Esophagus squamous epithelium (tissue), 5 donors: ENCODE measurements around the gene DUSP16. TPM values are rescaled to one million over a fixed set of nuclear protein-coding genes. Genes with fewer than 3 reads are reported as not detected.

Experiments
- DNase-seq: peaks from one replicate; lab custom pipeline; 2025; lab: John Stamatoyannopoulos, UW
- H3K27ac ChIP-seq, 4 donors: fragments of 200-600 bp; sonication (generic); one replicate each; pipeline ENCODE4 v1.5.1; 2016 to 2019; ENCODE audit warnings: mild to moderate bottlenecking in 1 of 4
- H3K27me3 ChIP-seq, 4 donors: fragments of 200-600 bp; sonication (generic); 1 replicate in 3 of 4; 2 replicates in 1 of 4; pipeline versions ENCODE4 v1.5.1 to v1.6.0; 2017 to 2021; ENCODE audit warnings: antibody characterized with exemption in 1 of 4
- H3K36me3 ChIP-seq, 3 donors: fragments of 200-600 bp; sonication (generic); one replicate each; pipeline ENCODE4 v1.5.1; 2016 to 2019
- H3K4me1 ChIP-seq, 3 donors: fragments of 200-600 bp; sonication (generic); one replicate each; pipeline ENCODE4 v1.5.1; 2017 to 2019
- H3K4me3 ChIP-seq, 4 donors: fragments of 200-600 bp; sonication (generic); 1 replicate in 3 of 4; 2 replicates in 1 of 4; pipeline ENCODE4 v1.5.1; 2016 to 2019; ENCODE audit warnings: mild to moderate bottlenecking in 2 of 4, moderate library complexity in 1 of 4
- H3K9me3 ChIP-seq, 3 donors: fragments of 200-600 bp; sonication (generic); one replicate each; pipeline ENCODE4 v1.5.1; 2016 to 2019
- POLR2A ChIP-seq, 4 donors: fragments of 450-650 bp; IDR thresholded peaks; one replicate each; pipeline ENCODE4 v1.6.1; 2017; ENCODE audit warnings: antibody characterized with exemption in 4 of 4, mild to moderate bottlenecking in 4 of 4, moderate library complexity in 3 of 4
- WGBS, 2 donors: methylation state at CpG; one replicate each; pipeline ENCODE4 v1.1.5; 2018; 5-methylcytosine and 5-hydroxymethylcytosine counted together
- intact Hi-C: fragments of 100-400 bp; cut with DNase I; formaldehyde crosslinking; loops from one replicate; pipeline ENCODE4 v1.15.0; 2022
- total RNA-seq, 4 donors: library from RNA; depleted of rRNA; stranded (reverse); fragments of >200 nt; gene quantifications; one replicate each; pipeline ENCODE4 v1.1.0, GENCODE V29; 2016
- TF ChIP-seq, protein P1 (sequence below), 6 experiments: fragments of 450-650 bp in 4 of 6; fragments of 200-600 bp in 2 of 6; sonication (generic) in 2 of 6; IDR thresholded peaks; one replicate each; pipeline ENCODE4 v1.5.1; 2016 to 2019; ENCODE audit warnings: antibody characterized with exemption in 6 of 6, mild to moderate bottlenecking in 4 of 6, moderate library complexity in 4 of 6
- donor health status: DM: yes; HTN: yes; CAD: no.

DUSP16 gene
- total RNA-seq, 4 donors from 2014 or later: 15.6 to 27.9 (median 16.5) TPM

DNA sequence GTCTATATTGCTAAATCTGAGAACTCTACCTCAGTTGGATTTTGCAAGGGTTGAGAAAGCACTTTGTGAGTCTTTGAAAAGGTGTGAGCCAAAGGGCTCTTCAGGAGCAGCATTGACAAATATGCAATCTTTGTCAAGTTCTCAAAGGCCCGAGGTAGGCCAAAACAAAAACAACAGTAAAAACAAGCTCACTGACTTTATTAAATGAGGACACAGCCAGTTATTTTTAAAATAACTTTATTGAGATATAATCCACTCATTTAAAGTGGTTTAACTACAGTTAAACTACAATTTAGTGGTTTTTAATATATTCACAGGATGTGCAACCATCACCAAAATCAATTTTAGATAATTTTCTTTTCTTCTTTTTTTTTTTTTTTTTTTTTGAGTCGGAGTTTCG is 47.0 kb upstream of the DUSP16 start:
- 91 to 97% methylated on average over 3 of the region's 3 CpGs for WGBS, 2 donors
- no peaks in the 10 kb centered on the region for H3K9me3 ChIP-seq
- intact Hi-C loops: loop anchor here (10.0 kb wide), 1 partner anchor 95 kb away; no protein-coding TSS in a partner anchor

DNA sequence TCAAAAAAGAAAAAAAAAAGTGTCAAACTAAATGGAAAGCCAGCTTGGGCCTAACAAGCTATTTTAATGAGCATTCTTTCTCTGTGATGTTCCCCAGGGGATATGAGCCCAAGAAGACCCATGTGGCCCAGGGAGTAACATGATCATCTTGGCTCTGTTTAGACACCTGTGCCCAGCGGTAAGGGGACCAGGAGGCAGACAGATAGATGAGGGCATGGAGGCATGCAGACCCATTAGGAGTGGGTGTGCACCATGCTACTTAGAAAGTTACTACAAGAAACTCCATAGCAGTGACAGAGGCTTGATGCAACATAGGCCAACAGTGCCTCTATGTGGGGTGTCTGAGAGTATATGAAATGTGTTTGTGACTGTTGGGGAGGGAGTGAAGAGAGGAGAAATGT is 45.9 kb upstream of the DUSP16 start:
- no peak overlapping the region for H3K4me3 ChIP-seq
- intact Hi-C loops: no loop called here
- H3K36me3 ChIP-seq: no peaks in the 10 kb centered on the region
- no peak for DNase-seq
- H3K9me3 ChIP-seq: no peaks in the 10 kb centered on the region
- peak overlapping the region in 2 of 4 donors; percentile 10 to 90 for H3K27ac ChIP-seq
- H3K4me1 ChIP-seq: peaks cover 13 to 71% (median 16%) of the 10 kb centered on the region in 3 donors
- no peaks in the 10 kb centered on the region for H3K27me3 ChIP-seq
- no peak for TF ChIP-seq POLR2A (IDR thresholded peaks at IDR 0.05)
- TF ChIP-seq, protein P1, sequence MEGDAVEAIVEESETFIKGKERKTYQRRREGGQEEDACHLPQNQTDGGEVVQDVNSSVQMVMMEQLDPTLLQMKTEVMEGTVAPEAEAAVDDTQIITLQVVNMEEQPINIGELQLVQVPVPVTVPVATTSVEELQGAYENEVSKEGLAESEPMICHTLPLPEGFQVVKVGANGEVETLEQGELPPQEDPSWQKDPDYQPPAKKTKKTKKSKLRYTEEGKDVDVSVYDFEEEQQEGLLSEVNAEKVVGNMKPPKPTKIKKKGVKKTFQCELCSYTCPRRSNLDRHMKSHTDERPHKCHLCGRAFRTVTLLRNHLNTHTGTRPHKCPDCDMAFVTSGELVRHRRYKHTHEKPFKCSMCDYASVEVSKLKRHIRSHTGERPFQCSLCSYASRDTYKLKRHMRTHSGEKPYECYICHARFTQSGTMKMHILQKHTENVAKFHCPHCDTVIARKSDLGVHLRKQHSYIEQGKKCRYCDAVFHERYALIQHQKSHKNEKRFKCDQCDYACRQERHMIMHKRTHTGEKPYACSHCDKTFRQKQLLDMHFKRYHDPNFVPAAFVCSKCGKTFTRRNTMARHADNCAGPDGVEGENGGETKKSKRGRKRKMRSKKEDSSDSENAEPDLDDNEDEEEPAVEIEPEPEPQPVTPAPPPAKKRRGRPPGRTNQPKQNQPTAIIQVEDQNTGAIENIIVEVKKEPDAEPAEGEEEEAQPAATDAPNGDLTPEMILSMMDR (IDR thresholded peaks at IDR 0.05): peak in 1 of 6 experiments; percentile 19
- 90 to 100% methylated on average over 1 of the region's 1 CpG for WGBS, 2 donors

More for the DNA sequence above, 47.0 kb upstream of the DUSP16 start:
- no peak overlapping the region for H3K27ac ChIP-seq
- DNase-seq: no peak
- H3K36me3 ChIP-seq: peaks cover 0 to under 1% (median 0%) of the 10 kb centered on the region in 3 donors
- no peak for TF ChIP-seq POLR2A (IDR thresholded peaks at IDR 0.05)
- TF ChIP-seq, protein P1 (IDR thresholded peaks at IDR 0.05): no peak
- no peaks in the 10 kb centered on the region for H3K27me3 ChIP-seq
- H3K4me3 ChIP-seq: no peak overlapping the region
- peaks cover 13 to 69% (median 16%) of the 10 kb centered on the region in 3 donors for H3K4me1 ChIP-seq

DNA sequence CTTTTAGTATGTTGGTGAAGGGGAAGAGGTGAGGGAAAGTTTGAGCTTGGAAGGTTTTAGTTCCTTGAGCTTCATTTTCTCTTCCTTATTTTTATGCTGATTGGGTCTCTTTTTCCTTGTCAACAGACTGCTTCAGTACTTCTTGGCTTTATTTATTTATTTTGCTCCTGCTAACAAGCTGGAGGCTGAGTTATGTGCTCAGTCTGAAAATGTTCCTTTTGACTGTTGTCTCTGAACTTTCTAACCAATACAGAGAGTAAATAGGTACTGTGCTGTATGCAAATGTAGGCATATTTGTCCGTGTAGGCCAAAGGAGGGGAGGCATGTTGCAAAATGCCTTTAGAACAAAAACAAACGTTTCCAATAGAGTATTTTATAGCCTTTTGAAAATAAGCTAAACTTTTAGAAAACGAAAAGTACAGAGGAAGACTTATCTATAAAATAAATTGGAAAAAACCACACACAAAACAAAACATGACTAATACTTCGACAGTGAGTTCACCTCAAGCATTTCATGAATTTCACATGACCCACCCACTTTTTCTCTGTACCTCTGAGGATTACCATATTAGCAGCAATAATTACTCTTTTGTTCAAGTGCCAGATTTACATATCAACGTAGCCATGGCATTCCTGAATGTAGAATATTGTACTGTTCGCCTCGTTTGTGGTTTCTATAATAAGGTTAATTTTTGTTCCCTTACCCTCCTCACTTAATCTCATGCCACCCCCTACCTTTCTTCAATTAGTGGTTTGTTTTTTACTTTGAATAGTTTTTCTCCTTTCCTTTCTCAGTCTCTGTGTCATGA is 44.3 kb upstream of the DUSP16 start:
- Histone ChIP-seq H3K4me3 (no peak overlapping the region), H3K9me3 (no peaks in the 10 kb centered on the region), H3K27ac (peak overlapping the region; percentile 41 to 90 (median 86)), H3K27me3 (no peaks in the 10 kb centered on the region), H3K36me3 (no peaks in the 10 kb centered on the region), H3K4me1 (peaks cover 3 to 61% (median 11%) of the 10 kb centered on the region in 3 donors)
- intact Hi-C loops: no loop called here
- 22 to 42% methylated on average over 7 of the region's 7 CpGs for WGBS, 2 donors
- TF ChIP-seq POLR2A (IDR thresholded peaks at IDR 0.05): no peak
- TF ChIP-seq, protein P1 (IDR thresholded peaks at IDR 0.05): no peak
- DNase-seq: no peak

DNA sequence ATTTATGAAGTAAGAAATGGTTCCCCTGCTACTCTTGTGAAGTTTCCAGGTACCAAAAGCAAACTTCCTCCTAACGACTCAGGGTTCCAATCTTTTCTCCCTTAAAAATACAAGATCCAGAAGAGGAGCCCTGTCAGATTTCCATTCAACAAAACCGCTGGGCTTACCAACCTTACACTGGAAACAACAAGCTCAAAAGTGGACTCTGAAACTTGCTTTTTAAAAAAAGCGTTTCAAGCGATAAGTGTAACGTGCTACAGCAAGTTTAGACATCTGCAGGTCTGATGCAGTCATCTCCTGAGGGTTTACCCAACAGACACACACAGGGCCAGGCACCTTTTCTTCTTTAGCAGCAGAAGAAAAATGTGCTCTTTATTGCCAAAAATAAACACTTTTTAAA is 42.1 kb upstream of the DUSP16 start:
- H3K9me3 ChIP-seq: no peaks in the 10 kb centered on the region
- TF ChIP-seq POLR2A (IDR thresholded peaks at IDR 0.05): no peak
- TF ChIP-seq, protein P1 (IDR thresholded peaks at IDR 0.05): no peak
- DNase-seq: no peak
- H3K27me3 ChIP-seq: no peaks in the 10 kb centered on the region
- peak overlapping the region; percentile 45 to 90 (median 69) for H3K27ac ChIP-seq
- 48 to 65% methylated on average over 5 of the region's 5 CpGs for WGBS, 2 donors
- peaks cover 3 to 66% (median 15%) of the 10 kb centered on the region in 3 donors for H3K4me1 ChIP-seq
- H3K36me3 ChIP-seq: no peaks in the 10 kb centered on the region
- intact Hi-C loops: no loop called here
- no peak overlapping the region for H3K4me3 ChIP-seq

DNA sequence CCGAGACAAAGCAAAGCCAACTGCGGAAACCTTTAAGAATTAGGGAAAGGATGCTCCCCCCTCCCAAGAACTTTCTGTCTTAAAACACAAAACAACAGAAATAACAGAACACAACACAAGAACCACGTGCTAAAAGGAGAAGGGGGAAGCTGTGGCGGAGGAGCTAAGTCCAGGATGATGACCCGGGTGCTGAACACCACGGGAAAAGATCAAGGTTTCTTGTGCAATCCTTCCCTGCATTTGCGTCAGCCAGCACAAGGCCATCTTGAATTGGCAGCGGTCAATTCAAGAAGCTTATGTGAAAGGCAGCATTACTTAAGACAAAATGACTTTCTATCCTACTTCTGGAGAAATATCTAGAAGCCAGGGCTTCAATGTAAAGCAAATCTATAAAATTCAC is 38.0 kb upstream of the DUSP16 start:
- 63 to 82% methylated on average over 8 of the region's 8 CpGs for WGBS, 2 donors
- Histone ChIP-seq H3K4me1 (peaks cover 3 to 39% (median 8%) of the 10 kb centered on the region in 3 donors), H3K9me3 (no peaks in the 10 kb centered on the region), H3K27ac (no peak overlapping the region), H3K36me3 (no peaks in the 10 kb centered on the region), H3K4me3 (no peak overlapping the region), H3K27me3 (no peaks in the 10 kb centered on the region)
- TF ChIP-seq POLR2A (IDR thresholded peaks at IDR 0.05): no peak
- TF ChIP-seq, protein P1 (IDR thresholded peaks at IDR 0.05): no peak
- DNase-seq: no peak
- intact Hi-C loops: no loop called here
